ENCODE results near the gene ASPSCR1. TPM values are rescaled to one million over a fixed set of nuclear protein-coding genes. Genes with fewer than 3 reads are reported as not detected.

ASPSCR1 gene
- total RNA-seq, 2 experiments from 2014 or later = 77.8 to 89.1 TPM

GRCh38 chr17:81928544-81929252 lies 48.7 kb upstream of the ASPSCR1 start:
- no peaks in the 10 kb centered on the region for H3K9me3 ChIP-seq (ENCODE audit: low read length)
- TF ChIP-seq CTCF (conservative IDR thresholded peaks at IDR 0.05; ENCODE audit: low read length) = no peak
- no peak for TF ChIP-seq EZH2phosphoT487 (IDR thresholded peaks at IDR 0.05; ENCODE audit: borderline replicate concordance, low read depth, low read length)
- H3K9me2 ChIP-seq (ENCODE audit: insufficient read depth, low read length) = no peaks in the 10 kb centered on the region

GRCh38 chr17:81929253-81930141 lies 47.9 kb upstream of the ASPSCR1 start:
- CTCF ChIA-PET (ENCODE audit: unreplicated experiment) = no interaction called here
- no peak for DNase-seq (ENCODE audit: low spot score)
- H3K9me2 ChIP-seq (ENCODE audit: insufficient read depth, low read length) = no peaks in the 10 kb centered on the region
- intact Hi-C loops (cut with micrococcal nuclease; ENCODE audit: unreplicated experiment) = no loop called here
- BruUV-seq (replicated peaks) = no TSS peak
- peaks cover 28% of the 10 kb centered on the region for H3K4me1 ChIP-seq (ENCODE audit: insufficient read depth, low read length, poor library complexity, severe bottlenecking)
- no peak for TF ChIP-seq CTCF (conservative IDR thresholded peaks at IDR 0.05; ENCODE audit: low read length)
- no peak for TF ChIP-seq EZH2phosphoT487 (IDR thresholded peaks at IDR 0.05; ENCODE audit: borderline replicate concordance, low read depth, low read length)
- H3K4me2 ChIP-seq (ENCODE audit: low read length) = peak overlapping the region; percentile 73
- no peaks in the 10 kb centered on the region for H4K20me1 ChIP-seq (ENCODE audit: insufficient read depth, low read length)
- H3K79me2 ChIP-seq (ENCODE audit: insufficient read depth, low read depth, low read length) = peaks cover 27% of the 10 kb centered on the region
- peaks cover 17% of the 10 kb centered on the region; the same call in 1 of the 2 replicates for H3K36me3 ChIP-seq (ENCODE audit: insufficient read depth, low read length)
- POLR2A ChIA-PET = interaction anchor here (0.7 kb wide), 2 partner anchors 12 to 236 kb away, joined by 3 read pairs; partner anchors contain the start of gene SIRT7
- no peak overlapping the region for H3K27ac ChIP-seq (ENCODE audit: low read depth, low read length, poor library complexity, severe bottlenecking)
- no peaks in the 10 kb centered on the region for H3K9me3 ChIP-seq (ENCODE audit: low read length)
- H2AFZ ChIP-seq (ENCODE audit: low read length) = no peak overlapping the region
- no peak overlapping the region for H3K4me3 ChIP-seq (ENCODE audit: low read depth, low read length, poor library complexity, severe bottlenecking)

More at GRCh38 chr17:81928544-81929252, 48.7 kb upstream of the ASPSCR1 start:
- H3K4me2 ChIP-seq (ENCODE audit: low read length) = peak overlapping the region; percentile 73
- DNase-seq (ENCODE audit: low spot score) = peak; percentile 19
- H3K79me2 ChIP-seq (ENCODE audit: insufficient read depth, low read depth, low read length) = peaks cover 35% of the 10 kb centered on the region
- H4K20me1 ChIP-seq (ENCODE audit: insufficient read depth, low read length) = no peaks in the 10 kb centered on the region
- ChIA-PET POLR2A (interaction anchor here (0.7 to 1.7 kb wide), 3 partner anchors 11 to 15 kb away, joined by 3 to 5 read pairs (median 4); partner anchors contain the start of gene SIRT7), CTCF (ENCODE audit: unreplicated experiment) (interaction anchor here (1.0 kb wide), 1 partner anchor 59 kb away, joined by 4 read pairs; no protein-coding TSS in a partner anchor)
- H2AFZ ChIP-seq (ENCODE audit: low read length) = peak overlapping the region; percentile 18; the same call in 1 of the 2 replicates
- peaks cover 9% of the 10 kb centered on the region; the same call in 1 of the 2 replicates for H3K36me3 ChIP-seq (ENCODE audit: insufficient read depth, low read length)
- no TSS peak for BruUV-seq (replicated peaks)
- peaks cover 34% of the 10 kb centered on the region for H3K4me1 ChIP-seq (ENCODE audit: insufficient read depth, low read length, poor library complexity, severe bottlenecking)
- intact Hi-C loops (cut with micrococcal nuclease; ENCODE audit: unreplicated experiment) = no loop called here
- H3K27ac ChIP-seq (ENCODE audit: low read depth, low read length, poor library complexity, severe bottlenecking) = no peak overlapping the region
- peak overlapping the region; percentile 68 for H3K4me3 ChIP-seq (ENCODE audit: low read depth, low read length, poor library complexity, severe bottlenecking)
